ENCODE measurements around the gene EPM2A.

EPM2A gene

GRCh38 chr6:145694083-145694737 lies 41.1 kb downstream of the EPM2A start:
- TF ChIP-seq CTCF (IDR thresholded peaks at IDR 0.05; ENCODE audit: insufficient read depth, low read length, poor library complexity, severe bottlenecking) (no peak), EZH2phosphoT487 (conservative IDR thresholded peaks at IDR 0.05; ENCODE audit: low read length) (no peak)
- H3K9ac ChIP-seq (ENCODE audit: low read length) = no peak overlapping the region
- H3K27me3 ChIP-seq (ENCODE audit: low read length) = no peaks in the 10 kb centered on the region
- no peaks in the 10 kb centered on the region for H4K20me1 ChIP-seq (ENCODE audit: low read depth, low read length)
- H3K9me3 ChIP-seq (ENCODE audit: insufficient read depth, low read length) = no peaks in the 10 kb centered on the region
- no peaks in the 10 kb centered on the region for H3K9me2 ChIP-seq (replicated peaks; ENCODE audit: insufficient read depth, low read length)
- H2AFZ ChIP-seq (ENCODE audit: low read depth, low read length, severe bottlenecking) = no peak overlapping the region
- no peak overlapping the region for H3K4me3 ChIP-seq (ENCODE audit: insufficient read depth, low read length, poor library complexity, severe bottlenecking)
- H3K4me2 ChIP-seq (ENCODE audit: low read depth, low read length, poor library complexity, severe bottlenecking) = no peak overlapping the region
- H3K27ac ChIP-seq (ENCODE audit: low read depth, low read length) = no peak overlapping the region
- no peaks in the 10 kb centered on the region; the same call in 1 of the 2 replicates for H3F3A ChIP-seq (ENCODE audit: insufficient read depth)
- H3K79me2 ChIP-seq (ENCODE audit: insufficient read depth, low read length) = no peaks in the 10 kb centered on the region
- no peaks in the 10 kb centered on the region for H3K36me3 ChIP-seq (ENCODE audit: low read length)

GRCh38 chr6:145690969-145691368 lies 44.4 kb downstream of the EPM2A start:
- no peaks in the 10 kb centered on the region; the same call in 1 of the 2 replicates for H3F3A ChIP-seq (ENCODE audit: insufficient read depth)
- no peaks in the 10 kb centered on the region for H3K27me3 ChIP-seq (ENCODE audit: low read length)
- no peaks in the 10 kb centered on the region for H4K20me1 ChIP-seq (ENCODE audit: low read depth, low read length)
- TF ChIP-seq CTCF (IDR thresholded peaks at IDR 0.05; ENCODE audit: insufficient read depth, low read length, poor library complexity, severe bottlenecking) (no peak), EZH2phosphoT487 (conservative IDR thresholded peaks at IDR 0.05; ENCODE audit: low read length) (no peak)
- no peaks in the 10 kb centered on the region for H3K9me3 ChIP-seq (ENCODE audit: insufficient read depth, low read length)
- no peaks in the 10 kb centered on the region for H3K36me3 ChIP-seq (ENCODE audit: low read length)
- H3K4me3 ChIP-seq (ENCODE audit: insufficient read depth, low read length, poor library complexity, severe bottlenecking) = no peak overlapping the region
- H3K4me2 ChIP-seq (ENCODE audit: low read depth, low read length, poor library complexity, severe bottlenecking) = no peak overlapping the region
- no peak overlapping the region for H2AFZ ChIP-seq (ENCODE audit: low read depth, low read length, severe bottlenecking)
- H3K9ac ChIP-seq (ENCODE audit: low read length) = no peak overlapping the region
- no peak overlapping the region for H3K27ac ChIP-seq (ENCODE audit: low read depth, low read length)
- H3K79me2 ChIP-seq (ENCODE audit: insufficient read depth, low read length) = no peaks in the 10 kb centered on the region
- H3K9me2 ChIP-seq (replicated peaks; ENCODE audit: insufficient read depth, low read length) = no peaks in the 10 kb centered on the region

GRCh38 chr6:145689529-145689928 lies 45.8 kb downstream of the EPM2A start:
- no peaks in the 10 kb centered on the region; the same call in 1 of the 2 replicates for H3F3A ChIP-seq (ENCODE audit: insufficient read depth)
- no peak for TF ChIP-seq CTCF (IDR thresholded peaks at IDR 0.05; ENCODE audit: insufficient read depth, low read length, poor library complexity, severe bottlenecking)
- no peak for TF ChIP-seq EZH2phosphoT487 (conservative IDR thresholded peaks at IDR 0.05; ENCODE audit: low read length)
- H3K4me3 ChIP-seq (ENCODE audit: insufficient read depth, low read length, poor library complexity, severe bottlenecking) = no peak overlapping the region
- no peak overlapping the region for H2AFZ ChIP-seq (ENCODE audit: low read depth, low read length, severe bottlenecking)
- H3K36me3 ChIP-seq (ENCODE audit: low read length) = peaks cover 5% of the 10 kb centered on the region; the same call in 1 of the 2 replicates
- H3K79me2 ChIP-seq (ENCODE audit: insufficient read depth, low read length) = no peaks in the 10 kb centered on the region
- no peak overlapping the region for H3K9ac ChIP-seq (ENCODE audit: low read length)
- no peak overlapping the region for H3K4me2 ChIP-seq (ENCODE audit: low read depth, low read length, poor library complexity, severe bottlenecking)
- no peak overlapping the region for H3K27ac ChIP-seq (ENCODE audit: low read depth, low read length)
- no peaks in the 10 kb centered on the region for H3K27me3 ChIP-seq (ENCODE audit: low read length)
- no peaks in the 10 kb centered on the region for H3K9me2 ChIP-seq (replicated peaks; ENCODE audit: insufficient read depth, low read length)
- H3K9me3 ChIP-seq (ENCODE audit: insufficient read depth, low read length) = no peaks in the 10 kb centered on the region
- no peaks in the 10 kb centered on the region for H4K20me1 ChIP-seq (ENCODE audit: low read depth, low read length)
